Heart left ventricle (tissue), 16 donors: ENCODE measurements around the gene RET. TPM values are rescaled to one million over a fixed set of nuclear protein-coding genes. Genes with fewer than 3 reads are reported as not detected.
A peak's percentile ranks its signal among the peaks of the same experiment; 100 is the strongest.

ENCODE experiments used
- ATAC-seq, 4 donors: fragments of 200-7000 bp; cut with Tn5 transposase; one replicate each; pipeline ENCODE4 v1.9.1; 2020 to 2022; ENCODE audit warnings: moderate library complexity in 4 of 4, mild to moderate bottlenecking in 3 of 4, moderate number of reproducible peaks in 1 of 4
- DNase-seq, 5 donors: peaks; one replicate each; pipeline ENCODE4 v3.0.0-alpha.2; 2020
- H3K27ac ChIP-seq, 12 donors: fragments of 200-600 bp; sonication (generic) in 4 of 12; one replicate each; pipeline versions ENCODE4 v1.5.0 to v1.8.0; 2016 to 2022; ENCODE audit warnings: mild to moderate bottlenecking in 2 of 12
- H3K27me3 ChIP-seq, 9 donors: fragments of 200-600 bp; sonication (generic) in 2 of 9; one replicate each; pipeline versions ENCODE4 v1.5.1 to v1.8.0; 2016 to 2022; ENCODE audit warnings: mild to moderate bottlenecking in 3 of 9
- H3K36me3 ChIP-seq, 9 donors: fragments of 200-600 bp; sonication (generic) in 2 of 9; one replicate each; pipeline versions ENCODE4 v1.5.0 to v1.8.0; 2018 to 2022; ENCODE audit warnings: mild to moderate bottlenecking in 2 of 9
- H3K4me1 ChIP-seq, 12 donors: fragments of 200-600 bp; sonication (generic) in 4 of 12; one replicate each; pipeline versions ENCODE4 v1.5.0 to v1.8.0; 2016 to 2022; ENCODE audit warnings: mild to moderate bottlenecking in 3 of 12
- H3K4me3 ChIP-seq, 12 donors: fragments of 200-600 bp; sonication (generic) in 4 of 12; one replicate each; pipeline versions ENCODE4 v1.5.0 to v1.8.0; 2017 to 2022; ENCODE audit warnings: mild to moderate bottlenecking in 9 of 12, moderate library complexity in 4 of 12
- H3K9me3 ChIP-seq, 12 donors: fragments of 200-600 bp; sonication (generic) in 4 of 12; one replicate each; pipeline versions ENCODE4 v1.5.0 to v1.8.0; 2016 to 2022; ENCODE audit warnings: mild to moderate bottlenecking in 1 of 12
- POLR2A ChIP-seq, 2 donors: fragments of 450-650 bp; IDR thresholded peaks; one replicate each; pipeline ENCODE4 v1.6.1; 2017; ENCODE audit warnings: antibody characterized with exemption in 2 of 2, mild to moderate bottlenecking in 2 of 2, moderate library complexity in 2 of 2
- WGBS, 4 donors: extraction: QIAGEN DNeasy Blood & Tissue Kit in 2 of 4; methylation state at CpG; one replicate each; pipeline versions ENCODE4 v1.1.5 to v1.1.7; 2013 to 2018; 5-methylcytosine and 5-hydroxymethylcytosine counted together
- intact Hi-C, 10 donors: fragments of 100-400 bp; cut with DNase I; formaldehyde crosslinking; loops; one replicate each; pipeline versions ENCODE4 v1.11.1 to v1.14.2; 2022
- polyA plus RNA-seq, 2 donors: library from polyadenylated mRNA; stranded (reverse); fragments of 200-250 nt; gene quantifications; one replicate each; pipeline ENCODE4 v1.2.3, GENCODE V29; 2013
- total RNA-seq, 9 donors: library from RNA; depleted of rRNA in 2 of 9; stranded (reverse); fragments of >200 nt in 2 of 9; fragmentation: NEBNext Ultra II Directional in 3 of 9; extraction: Animal tissue kit (Norgen Biotek cat#: 25700) in 3 of 9; gene quantifications; one replicate each; pipeline versions ENCODE4 v1.1.0 to v1.2.4, GENCODE V29; 2016 to 2023
- TF ChIP-seq, protein P1 (sequence below), 12 donors: fragments of 200-600 bp; sonication (generic) in 4 of 12; IDR thresholded peaks; one replicate each; pipeline versions ENCODE4 v1.5.0 to v1.8.0; 2018 to 2022; ENCODE audit warnings: antibody characterized with exemption in 12 of 12, mild to moderate bottlenecking in 5 of 12
- donor health status: ischemic (EF 13 %, LVEDD 7.1; RV severe dilation, severe dysfunction).
- donor health status: healthy with polysubstance abuse.
- donor health status: DM: no; HTN: yes; CAD: no.
- donor health status: DM: no; HTN: no; CAD: no.
- donor health status: ischemic (EF 25% LVEDD 6.9; RV normal size, moderate dysfunction).
- donor health status: ischemic (EF 25% LVEDD 5.7; RV mildly dilated, moderate dysfunction).
- donor health status: healthy.
- donor health status: DM: yes; HTN: yes; CAD: no.
- donor health status: ischemic (EF 35%, LVEDD 5.7; RV mildly dilated, moderate dysfunction).
- donor health status: nonischemic (EF 11% LVEDD 7.7; RV severe dilation, severe dysfunction).
- donor health status: DM: yes; HTN: yes; CAD: no.
- donor health status: PGD.
- donor health status: ischemic (EF 29% LVEDD 5.4; RV normal size, mild dysfunction).
- donor health status: nonischemic (EF 23%, LVEDD 6.1; RV moderate dilation, normal function).

RET gene
- total and polyA plus RNA-seq, 11 donors = 0.12 to 3.3 (median 0.66) TPM

DNA sequence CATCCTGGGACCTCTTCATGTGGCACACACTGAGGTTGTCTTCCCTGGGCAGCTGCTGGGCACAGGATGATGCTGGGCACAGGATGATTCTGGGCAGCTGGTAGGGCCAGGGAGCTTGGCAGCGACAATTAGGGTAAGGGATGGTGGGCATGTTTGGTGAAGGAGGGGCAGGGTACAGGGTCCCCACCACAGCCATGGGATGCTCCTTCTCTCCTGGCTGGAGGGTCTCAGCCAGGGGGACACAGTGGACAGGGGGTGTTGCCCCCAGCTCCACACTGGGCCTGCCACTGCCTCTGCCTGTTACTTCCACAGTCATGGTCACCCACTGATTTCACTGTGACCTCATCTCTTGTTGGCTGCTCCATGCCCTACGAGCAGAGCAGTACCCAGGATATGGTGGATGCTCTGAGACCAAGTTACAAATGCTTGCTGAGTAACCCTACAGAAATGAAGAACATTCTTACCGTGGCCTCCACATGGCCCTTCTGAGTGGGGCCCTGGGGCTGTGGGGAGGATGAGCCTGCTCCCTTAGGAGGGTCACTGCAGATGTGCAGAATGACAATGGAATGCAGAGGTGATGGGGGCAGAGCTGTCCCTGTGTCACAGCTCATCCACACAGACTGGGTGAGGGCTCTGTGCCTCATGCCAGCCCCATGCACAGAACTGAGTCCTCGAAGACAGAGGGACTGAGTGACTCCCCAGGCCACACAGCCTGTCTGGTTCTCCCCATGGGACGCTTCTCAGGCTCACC lies 28.4 kb upstream of the RET start:
- Histone ChIP-seq H3K9me3 (no peaks in the 10 kb centered on the region), H3K27ac (no peak overlapping the region), H3K27me3 (peaks cover 0 to 24% (median 0%) of the 10 kb centered on the region in 9 donors), H3K36me3 (no peaks in the 10 kb centered on the region), H3K4me3 (no peak overlapping the region), H3K4me1 (no peaks in the 10 kb centered on the region)
- TF ChIP-seq, protein P1, sequence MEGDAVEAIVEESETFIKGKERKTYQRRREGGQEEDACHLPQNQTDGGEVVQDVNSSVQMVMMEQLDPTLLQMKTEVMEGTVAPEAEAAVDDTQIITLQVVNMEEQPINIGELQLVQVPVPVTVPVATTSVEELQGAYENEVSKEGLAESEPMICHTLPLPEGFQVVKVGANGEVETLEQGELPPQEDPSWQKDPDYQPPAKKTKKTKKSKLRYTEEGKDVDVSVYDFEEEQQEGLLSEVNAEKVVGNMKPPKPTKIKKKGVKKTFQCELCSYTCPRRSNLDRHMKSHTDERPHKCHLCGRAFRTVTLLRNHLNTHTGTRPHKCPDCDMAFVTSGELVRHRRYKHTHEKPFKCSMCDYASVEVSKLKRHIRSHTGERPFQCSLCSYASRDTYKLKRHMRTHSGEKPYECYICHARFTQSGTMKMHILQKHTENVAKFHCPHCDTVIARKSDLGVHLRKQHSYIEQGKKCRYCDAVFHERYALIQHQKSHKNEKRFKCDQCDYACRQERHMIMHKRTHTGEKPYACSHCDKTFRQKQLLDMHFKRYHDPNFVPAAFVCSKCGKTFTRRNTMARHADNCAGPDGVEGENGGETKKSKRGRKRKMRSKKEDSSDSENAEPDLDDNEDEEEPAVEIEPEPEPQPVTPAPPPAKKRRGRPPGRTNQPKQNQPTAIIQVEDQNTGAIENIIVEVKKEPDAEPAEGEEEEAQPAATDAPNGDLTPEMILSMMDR (IDR thresholded peaks at IDR 0.05) = no peak
- TF ChIP-seq POLR2A (IDR thresholded peaks at IDR 0.05) = no peak
- intact Hi-C loops = no loop called here
- WGBS, 4 donors = 75 to 89% (median 80%) methylated on average over 4 to 5 of the region's 5 CpGs
- peak in 3 of 5 donors; percentile 0 to 20 (median 11) for DNase-seq
- no peak for ATAC-seq

DNA sequence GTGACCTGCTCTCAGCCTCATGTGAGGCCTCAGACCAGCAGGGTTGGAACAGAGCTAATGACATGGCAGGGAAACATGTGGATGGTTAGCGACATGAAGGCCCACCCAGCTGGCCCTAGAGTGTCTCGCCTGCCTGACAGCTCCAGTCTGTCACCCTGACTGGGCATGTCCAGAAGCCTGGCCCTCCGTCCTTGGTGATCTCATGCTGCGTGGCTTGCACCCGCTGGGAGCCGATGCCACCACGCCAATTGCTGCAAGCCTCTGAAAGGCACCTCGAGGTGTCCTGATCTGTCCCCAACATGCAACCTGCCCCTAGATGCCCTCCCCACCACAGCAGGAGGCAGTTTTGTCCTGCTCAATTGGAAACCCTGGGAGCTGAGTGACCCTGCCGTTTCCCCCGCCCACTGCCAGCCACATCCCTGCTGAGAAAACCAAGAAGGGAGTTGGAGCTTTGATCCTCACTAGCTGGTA lies 27.8 kb upstream of the RET start:
- peak in 1 of 4 donors; percentile 45 for ATAC-seq
- WGBS, 4 donors = 83 to 86% (median 85%) methylated on average over 8 to 10 of the region's 10 CpGs
- peaks cover 0 to 24% (median 0%) of the 10 kb centered on the region in 9 donors for H3K27me3 ChIP-seq
- intact Hi-C loops = no loop called here
- TF ChIP-seq POLR2A (IDR thresholded peaks at IDR 0.05) = no peak
- TF ChIP-seq, protein P1 (IDR thresholded peaks at IDR 0.05) = no peak
- no peak overlapping the region for H3K4me3 ChIP-seq
- H3K27ac ChIP-seq = no peak overlapping the region
- DNase-seq = peak in 3 of 5 donors; percentile 4 to 30 (median 22)
- H3K36me3 ChIP-seq = no peaks in the 10 kb centered on the region
- no peaks in the 10 kb centered on the region for H3K4me1 ChIP-seq
- H3K9me3 ChIP-seq = no peaks in the 10 kb centered on the region

DNA sequence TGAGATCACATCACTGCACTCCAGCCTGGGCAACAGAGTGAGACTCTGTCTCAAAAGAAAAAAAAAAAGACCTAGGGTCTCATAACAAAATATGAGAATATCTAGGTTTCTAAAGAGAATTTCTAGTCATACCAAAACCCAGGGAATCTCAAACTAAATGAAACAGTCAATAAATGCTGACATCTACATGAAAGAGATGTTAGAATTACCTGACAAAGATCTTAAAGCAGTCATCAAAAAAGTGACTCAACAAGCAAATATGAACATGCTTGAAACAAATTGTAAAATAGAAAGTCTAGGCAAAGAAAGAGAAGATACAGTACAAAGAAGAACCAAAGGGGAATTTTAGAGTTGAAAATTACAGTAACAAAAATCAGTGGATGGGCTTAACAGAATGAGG lies 26.9 kb upstream of the RET start:
- no peak for ATAC-seq
- no peak for DNase-seq
- H3K9me3 ChIP-seq = no peaks in the 10 kb centered on the region
- H3K36me3 ChIP-seq = no peaks in the 10 kb centered on the region
- H3K27me3 ChIP-seq = peaks cover 0 to 24% (median 0%) of the 10 kb centered on the region in 9 donors
- H3K4me3 ChIP-seq = no peak overlapping the region
- TF ChIP-seq POLR2A (IDR thresholded peaks at IDR 0.05) = no peak
- TF ChIP-seq, protein P1 (IDR thresholded peaks at IDR 0.05) = no peak
- intact Hi-C loops = no loop called here
- H3K27ac ChIP-seq = no peak overlapping the region
- H3K4me1 ChIP-seq = no peaks in the 10 kb centered on the region

DNA sequence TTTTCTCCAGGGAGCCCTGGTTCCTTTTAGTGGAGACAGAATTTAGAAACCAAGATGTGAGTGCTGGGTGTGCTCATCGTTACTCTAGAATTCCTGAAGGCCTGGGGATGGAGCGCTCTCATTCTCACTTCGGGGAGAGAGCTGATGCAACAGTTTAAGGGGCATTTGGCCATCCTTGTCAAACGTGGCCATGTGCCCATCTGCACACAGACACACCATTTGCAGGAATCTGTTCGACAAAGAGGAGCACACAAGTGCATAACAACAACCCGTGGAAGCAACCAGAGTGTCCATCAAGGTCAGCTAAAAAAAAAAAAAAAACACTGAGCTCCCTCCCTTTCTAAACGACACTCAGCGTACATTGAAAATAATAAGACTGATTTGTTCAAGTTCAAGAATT lies 23.0 kb upstream of the RET start:
- ATAC-seq (no peak), DNase-seq (no peak)
- Histone ChIP-seq H3K9me3 (no peaks in the 10 kb centered on the region), H3K4me1 (no peaks in the 10 kb centered on the region), H3K36me3 (no peaks in the 10 kb centered on the region), H3K27ac (no peak overlapping the region), H3K27me3 (peaks cover 0 to 25% (median 0%) of the 10 kb centered on the region in 9 donors), H3K4me3 (no peak overlapping the region)
- intact Hi-C loops = no loop called here
- TF ChIP-seq, protein P1 (IDR thresholded peaks at IDR 0.05) = no peak
- TF ChIP-seq POLR2A (IDR thresholded peaks at IDR 0.05) = no peak
- 63 to 74% (median 68%) methylated on average over 8 of the region's 8 CpGs for WGBS, 4 donors
